Naive thymus-derived CD8-positive, alpha-beta T cell (primary cell): ENCODE results near the gene RFFL. TPM values are rescaled to one million over a fixed set of nuclear protein-coding genes. Genes with fewer than 3 reads are reported as not detected.

Experiments
- ATAC-seq, 2 donors: fragments of 150-1000 bp; cut with Tn5 transposase in 1 of 2; sonication (Bioruptor Pico), chemical (Tn5 transposase) in 1 of 2; 1 replicate in 1 of 2; 2 replicates in 1 of 2; pipeline ENCODE4 v1.10.0; 2021; ENCODE audit warnings: mild to moderate bottlenecking in 2 of 2, moderate library complexity in 2 of 2
- POLR2A ChIA-PET: fragments of 350-600 bp; sonication (Branson Sonifier 250); formaldehyde crosslinking; loops from one replicate; lab custom pipeline; 2021; ENCODE audit warnings: antibody characterized with exemption; lab: Charles Lee
- DNase-seq, 10 donors: peaks; one replicate each; pipeline versions ENCODE4 v3.0.0 to v3.0.0-alpha.2; 2020 to 2022
- H3K27ac Mint-ChIP-seq, 10 donors: one replicate each; pipeline ENCODE4 v1.8.0; 2020 to 2022; ENCODE audit warnings: mild to moderate bottlenecking in 10 of 10, mixed read lengths in 10 of 10, moderate library complexity in 4 of 10, inconsistent platforms in 1 of 10
- H3K27me3 Mint-ChIP-seq, 5 donors: one replicate each; pipeline ENCODE4 v1.8.0; 2021 to 2022; ENCODE audit warnings: mixed read lengths in 5 of 5
- H3K36me3 Mint-ChIP-seq, 3 donors: one replicate each; pipeline ENCODE4 v1.8.0; 2020 to 2022; ENCODE audit warnings: mixed read lengths in 3 of 3, mild to moderate bottlenecking in 2 of 3, inconsistent platforms in 1 of 3
- H3K4me1 Mint-ChIP-seq, 4 donors: one replicate each; pipeline ENCODE4 v1.8.0; 2021 to 2022; ENCODE audit warnings: mixed read lengths in 4 of 4
- H3K4me3 Mint-ChIP-seq, 10 donors: one replicate each; pipeline ENCODE4 v1.8.0; 2020 to 2022; ENCODE audit warnings: mild to moderate bottlenecking in 10 of 10, mixed read lengths in 10 of 10, moderate library complexity in 6 of 10, inconsistent platforms in 1 of 10
- H3K9me3 Mint-ChIP-seq, 9 donors: one replicate each; pipeline ENCODE4 v1.8.0; 2020 to 2022; ENCODE audit warnings: mixed read lengths in 9 of 9, mild to moderate bottlenecking in 3 of 9, inconsistent platforms in 1 of 9, moderate library complexity in 1 of 9
- polyA plus RNA-seq, 3 donors: library from polyadenylated mRNA; unstranded; fragments of 300-500 nt; fragmentation: Illumina TruSeq; gene quantifications; one replicate each; pipeline ENCODE4 v1.2.3, GENCODE V29; 2021
- total RNA-seq, 8 experiments: library from RNA in 2 of 8; stranded (reverse) in 2 of 8; gene quantifications; one replicate each; pipeline ENCODE4 v1.2.3 and lab custom pipeline; 2021 to 2026

The RFFL gene
- total and polyA plus RNA-seq, 5 experiments from 2014 or later, result 30.8 to 70.1 (median 39.7) TPM

GRCh38 chr17:34999456-34999855 lies 64.1 kb downstream of the RFFL start:
- POLR2A ChIA-PET, result interaction anchor here (1.0 to 3.4 kb wide), 5 partner anchors 19 to 120 kb away, joined by 3 to 18 read pairs (median 5); partner anchors contain the start of genes LIG3 and RFFL
- Mint-ChIP-seq H3K4me1 (peaks cover 4 to 6% (median 5%) of the 10 kb centered on the region in 4 donors), H3K4me3 (no peak overlapping the region), H3K9me3 (no peaks in the 10 kb centered on the region), H3K36me3 (peaks cover 0 to 58% (median 8%) of the 10 kb centered on the region in 3 donors), H3K27ac (peak overlapping the region in 6 of 10 donors; percentile 4 to 79 (median 32)), H3K27me3 (no peaks in the 10 kb centered on the region)
- DNase-seq, result no peak
- ATAC-seq, result no peak

- POLR2A ChIA-PET, result interaction anchor here (1.2 to 3.4 kb wide), 4 partner anchors 17 to 121 kb away, joined by 3 to 18 read pairs (median 8); partner anchors contain the start of genes LIG3 and RFFL
- H3K9me3 Mint-ChIP-seq, result no peaks in the 10 kb centered on the region
- no peak overlapping the region for H3K4me3 Mint-ChIP-seq
- peaks cover 0 to 61% (median 13%) of the 10 kb centered on the region in 3 donors for H3K36me3 Mint-ChIP-seq
- peaks cover 0 to 6% (median 5%) of the 10 kb centered on the region in 4 donors for H3K4me1 Mint-ChIP-seq
- peak; percentile 91 to 97 for ATAC-seq
- peak overlapping the region; percentile 33 to 90 (median 83) for H3K27ac Mint-ChIP-seq
- peak; percentile 61 to 87 (median 72) for DNase-seq
- H3K27me3 Mint-ChIP-seq, result no peaks in the 10 kb centered on the region
Observed at GRCh38 chr17:34998205-34998604, 65.3 kb downstream of the RFFL start.

- POLR2A ChIA-PET, result interaction anchor here (1.2 to 3.4 kb wide), 2 partner anchors 66 to 93 kb away, joined by 5 to 18 read pairs; partner anchors contain the start of gene RFFL
- no peak overlapping the region for H3K27ac Mint-ChIP-seq
- ATAC-seq, result no peak
- H3K4me3 Mint-ChIP-seq, result no peak overlapping the region
- no peak for DNase-seq
- H3K27me3 Mint-ChIP-seq, result no peaks in the 10 kb centered on the region
- peaks cover 3 to 6% (median 5%) of the 10 kb centered on the region in 4 donors for H3K4me1 Mint-ChIP-seq
- H3K9me3 Mint-ChIP-seq, result no peaks in the 10 kb centered on the region
- H3K36me3 Mint-ChIP-seq, result peaks cover 0 to 65% (median 14%) of the 10 kb centered on the region in 3 donors
Observed at GRCh38 chr17:34997355-34997862, 66.1 kb downstream of the RFFL start.

GRCh38 chr17:34996422-34997285 lies 66.9 kb downstream of the RFFL start:
- Mint-ChIP-seq H3K4me1 (peaks cover 3 to 6% (median 5%) of the 10 kb centered on the region in 4 donors), H3K9me3 (no peaks in the 10 kb centered on the region), H3K27me3 (no peaks in the 10 kb centered on the region), H3K4me3 (no peak overlapping the region), H3K27ac (no peak overlapping the region), H3K36me3 (peaks cover 0 to 69% (median 17%) of the 10 kb centered on the region in 3 donors)
- DNase-seq (no peak), ATAC-seq (no peak)
- POLR2A ChIA-PET, result interaction anchor here (1.2 kb wide), 1 partner anchor 67 kb away, joined by 5 read pairs; the partner anchor contains the start of gene RFFL

- ATAC-seq (no peak), DNase-seq (no peak)
- Mint-ChIP-seq H3K27ac (peak overlapping the region in 2 of 10 donors; percentile 7 to 34), H3K36me3 (peaks cover 0 to 79% (median 31%) of the 10 kb centered on the region in 3 donors), H3K9me3 (no peaks in the 10 kb centered on the region), H3K4me3 (no peak overlapping the region), H3K27me3 (no peaks in the 10 kb centered on the region), H3K4me1 (peaks cover 1 to 9% (median 5%) of the 10 kb centered on the region in 4 donors)
- POLR2A ChIA-PET, result interaction anchor here (1.4 to 1.5 kb wide), 2 partner anchors 30 to 97 kb away, joined by 3 to 4 read pairs; no protein-coding TSS in a partner anchor
Observed at GRCh38 chr17:34993031-34993430, 70.5 kb downstream of the RFFL start.

- Mint-ChIP-seq H3K27me3 (no peaks in the 10 kb centered on the region), H3K4me1 (peaks cover 3 to 10% (median 6%) of the 10 kb centered on the region in 4 donors), H3K27ac (peak overlapping the region in 1 of 10 donors; percentile 41), H3K4me3 (no peak overlapping the region), H3K9me3 (no peaks in the 10 kb centered on the region), H3K36me3 (peaks cover 0 to 90% (median 34%) of the 10 kb centered on the region in 3 donors)
- ATAC-seq, result no peak
- DNase-seq, result no peak
- POLR2A ChIA-PET, result interaction anchor here (0.8 to 1.1 kb wide), 2 partner anchors 72 to 150 kb away, joined by 4 to 5 read pairs; partner anchors contain the start of gene RFFL
Observed at GRCh38 chr17:34991606-34992005, 71.9 kb downstream of the RFFL start.

GRCh38 chr17:34990921-34991365 lies 72.6 kb downstream of the RFFL start:
- no peak for ATAC-seq
- POLR2A ChIA-PET, result interaction anchor here (0.8 to 1.1 kb wide), 2 partner anchors 9 to 149 kb away, joined by 3 to 5 read pairs; no protein-coding TSS in a partner anchor
- H3K9me3 Mint-ChIP-seq, result no peaks in the 10 kb centered on the region
- H3K4me3 Mint-ChIP-seq, result no peak overlapping the region
- no peak for DNase-seq
- peaks cover 3 to 12% (median 8%) of the 10 kb centered on the region in 4 donors for H3K4me1 Mint-ChIP-seq
- no peak overlapping the region for H3K27ac Mint-ChIP-seq
- peaks cover 0 to 94% (median 35%) of the 10 kb centered on the region in 3 donors for H3K36me3 Mint-ChIP-seq
- H3K27me3 Mint-ChIP-seq, result no peaks in the 10 kb centered on the region

GRCh38 chr17:34989473-34989872 lies 74.0 kb downstream of the RFFL start:
- peaks cover 8 to 20% (median 18%) of the 10 kb centered on the region in 4 donors for H3K4me1 Mint-ChIP-seq
- no peaks in the 10 kb centered on the region for H3K9me3 Mint-ChIP-seq
- H3K4me3 Mint-ChIP-seq, result no peak overlapping the region
- POLR2A ChIA-PET, result interaction anchor here (0.9 kb wide), 1 partner anchor 74 kb away, joined by 7 read pairs; the partner anchor contains the start of gene RFFL
- no peaks in the 10 kb centered on the region for H3K27me3 Mint-ChIP-seq
- DNase-seq (no peak), ATAC-seq (no peak)
- peaks cover 0 to 90% (median 32%) of the 10 kb centered on the region in 3 donors for H3K36me3 Mint-ChIP-seq
- H3K27ac Mint-ChIP-seq, result no peak overlapping the region

GRCh38 chr17:34988644-34989043 lies 74.9 kb downstream of the RFFL start:
- ATAC-seq, result no peak
- peak overlapping the region in 1 of 10 donors; percentile 14 for H3K27ac Mint-ChIP-seq
- POLR2A ChIA-PET, result interaction anchor here (0.9 kb wide), 1 partner anchor 75 kb away, joined by 7 read pairs; the partner anchor contains the start of gene RFFL

GRCh38 chr17:34987232-34987631 lies 76.3 kb downstream of the RFFL start:
- Mint-ChIP-seq H3K36me3 (peaks cover 0 to 84% (median 31%) of the 10 kb centered on the region in 3 donors), H3K4me1 (peaks cover 16 to 40% (median 37%) of the 10 kb centered on the region in 4 donors), H3K4me3 (no peak overlapping the region), H3K27me3 (no peaks in the 10 kb centered on the region), H3K9me3 (no peaks in the 10 kb centered on the region), H3K27ac (no peak overlapping the region)
- no peak for DNase-seq
- ATAC-seq, result no peak
- POLR2A ChIA-PET, result no interaction called here

More at GRCh38 chr17:34988644-34989043, 74.9 kb downstream of the RFFL start:
- Mint-ChIP-seq H3K4me1 (peaks cover 13 to 28% (median 26%) of the 10 kb centered on the region in 4 donors), H3K4me3 (no peak overlapping the region), H3K9me3 (no peaks in the 10 kb centered on the region), H3K36me3 (peaks cover 0 to 90% (median 31%) of the 10 kb centered on the region in 3 donors), H3K27me3 (no peaks in the 10 kb centered on the region)
- no peak for DNase-seq

GRCh38 chr17:34981538-34982241 lies 81.8 kb downstream of the RFFL start:
- H3K27ac Mint-ChIP-seq, result peak overlapping the region; percentile 92 to 99 (median 98)
- H3K27me3 Mint-ChIP-seq, result no peaks in the 10 kb centered on the region
- DNase-seq, result no peak
- no peaks in the 10 kb centered on the region for H3K9me3 Mint-ChIP-seq
- H3K4me1 Mint-ChIP-seq, result peaks cover 30 to 56% (median 54%) of the 10 kb centered on the region in 4 donors
- ATAC-seq, result no peak
- POLR2A ChIA-PET, result interaction anchor here (0.6 to 4.5 kb wide), 16 partner anchors 9 to 790 kb away, joined by 3 to 34 read pairs (median 8); partner anchors contain the start of genes CCT6B, RAD51D, RFFL and ZNF830
- peaks cover 0 to 34% (median 11%) of the 10 kb centered on the region in 3 donors for H3K36me3 Mint-ChIP-seq
- H3K4me3 Mint-ChIP-seq, result peak overlapping the region; percentile 84 to 94 (median 92)
